Peyer's patch (tissue), 4 donors: Measurements from ENCODE around the gene GPC6.

ENCODE experiments used
- POLR2A ChIP-seq, 2 donors: fragments of 450-650 bp; IDR thresholded peaks; one replicate each; pipeline ENCODE4 v1.5.1; 2017; ENCODE audit warnings: antibody characterized with exemption in 2 of 2, mild to moderate bottlenecking in 2 of 2, moderate library complexity in 2 of 2
- TF ChIP-seq, protein P1 (sequence below), 6 experiments: fragments of 450-650 bp in 4 of 6; fragments of 200-600 bp in 2 of 6; sonication (generic) in 1 of 6; IDR thresholded peaks; one replicate each; pipeline ENCODE4 v1.5.1; 2017 to 2019; ENCODE audit warnings: antibody characterized with exemption in 6 of 6, mild to moderate bottlenecking in 3 of 6, moderate library complexity in 1 of 6

- TF ChIP-seq, protein P1, sequence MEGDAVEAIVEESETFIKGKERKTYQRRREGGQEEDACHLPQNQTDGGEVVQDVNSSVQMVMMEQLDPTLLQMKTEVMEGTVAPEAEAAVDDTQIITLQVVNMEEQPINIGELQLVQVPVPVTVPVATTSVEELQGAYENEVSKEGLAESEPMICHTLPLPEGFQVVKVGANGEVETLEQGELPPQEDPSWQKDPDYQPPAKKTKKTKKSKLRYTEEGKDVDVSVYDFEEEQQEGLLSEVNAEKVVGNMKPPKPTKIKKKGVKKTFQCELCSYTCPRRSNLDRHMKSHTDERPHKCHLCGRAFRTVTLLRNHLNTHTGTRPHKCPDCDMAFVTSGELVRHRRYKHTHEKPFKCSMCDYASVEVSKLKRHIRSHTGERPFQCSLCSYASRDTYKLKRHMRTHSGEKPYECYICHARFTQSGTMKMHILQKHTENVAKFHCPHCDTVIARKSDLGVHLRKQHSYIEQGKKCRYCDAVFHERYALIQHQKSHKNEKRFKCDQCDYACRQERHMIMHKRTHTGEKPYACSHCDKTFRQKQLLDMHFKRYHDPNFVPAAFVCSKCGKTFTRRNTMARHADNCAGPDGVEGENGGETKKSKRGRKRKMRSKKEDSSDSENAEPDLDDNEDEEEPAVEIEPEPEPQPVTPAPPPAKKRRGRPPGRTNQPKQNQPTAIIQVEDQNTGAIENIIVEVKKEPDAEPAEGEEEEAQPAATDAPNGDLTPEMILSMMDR (IDR thresholded peaks at IDR 0.05), result no peak
- no peak for TF ChIP-seq POLR2A (IDR thresholded peaks at IDR 0.05)
These were observed 1025.4 kb downstream of the GPC6 start for GRCh38 chr13:94251831-94252608.
